DMS114 treated with DMSO at 0.1 percent for 48 hours (cell line): ENCODE results near the gene AOPEP.

Source experiments
- DNase-seq: peaks from one replicate; lab custom pipeline; 2025; ENCODE audit not compliant: unreplicated experiment; lab: John Stamatoyannopoulos, UW

AOPEP gene

DNA sequence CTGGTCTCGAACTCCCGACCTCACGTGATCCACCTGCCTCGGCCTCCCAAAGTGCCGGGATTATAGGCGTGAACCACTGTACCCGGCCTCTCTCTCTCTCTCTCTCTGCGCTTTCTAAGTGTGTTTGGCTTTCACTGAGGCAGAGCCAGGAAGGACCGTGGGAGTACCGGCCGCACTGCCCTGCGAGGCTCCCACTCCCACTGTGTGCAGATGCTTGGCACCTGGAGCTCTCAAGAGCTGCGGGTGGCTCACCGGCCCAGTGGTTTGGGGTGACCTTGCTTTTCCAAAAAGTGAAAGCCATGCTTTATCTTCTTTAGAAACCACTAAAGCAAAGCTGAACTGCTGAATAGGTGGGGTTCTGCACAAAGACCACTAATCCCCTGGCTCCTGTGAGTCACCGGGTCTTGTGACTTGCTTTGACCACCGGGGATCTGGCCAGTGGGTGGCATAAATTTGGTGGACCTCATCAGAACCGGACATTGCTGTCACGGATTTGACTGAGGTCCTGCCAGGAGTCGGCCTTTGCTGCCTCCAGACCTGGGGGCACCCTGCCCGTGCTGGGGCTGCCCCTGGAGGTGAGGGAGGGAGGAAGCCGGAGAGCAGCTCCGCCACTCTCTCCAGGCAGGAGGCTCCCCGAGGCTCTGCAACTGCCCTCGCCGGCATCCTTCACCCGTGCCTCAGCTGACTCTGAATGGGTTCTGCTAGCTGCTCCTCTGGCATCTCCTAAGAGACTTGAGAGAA is 362.1 kb downstream of the AOPEP start:
- DNase-seq, result no peak

DNA sequence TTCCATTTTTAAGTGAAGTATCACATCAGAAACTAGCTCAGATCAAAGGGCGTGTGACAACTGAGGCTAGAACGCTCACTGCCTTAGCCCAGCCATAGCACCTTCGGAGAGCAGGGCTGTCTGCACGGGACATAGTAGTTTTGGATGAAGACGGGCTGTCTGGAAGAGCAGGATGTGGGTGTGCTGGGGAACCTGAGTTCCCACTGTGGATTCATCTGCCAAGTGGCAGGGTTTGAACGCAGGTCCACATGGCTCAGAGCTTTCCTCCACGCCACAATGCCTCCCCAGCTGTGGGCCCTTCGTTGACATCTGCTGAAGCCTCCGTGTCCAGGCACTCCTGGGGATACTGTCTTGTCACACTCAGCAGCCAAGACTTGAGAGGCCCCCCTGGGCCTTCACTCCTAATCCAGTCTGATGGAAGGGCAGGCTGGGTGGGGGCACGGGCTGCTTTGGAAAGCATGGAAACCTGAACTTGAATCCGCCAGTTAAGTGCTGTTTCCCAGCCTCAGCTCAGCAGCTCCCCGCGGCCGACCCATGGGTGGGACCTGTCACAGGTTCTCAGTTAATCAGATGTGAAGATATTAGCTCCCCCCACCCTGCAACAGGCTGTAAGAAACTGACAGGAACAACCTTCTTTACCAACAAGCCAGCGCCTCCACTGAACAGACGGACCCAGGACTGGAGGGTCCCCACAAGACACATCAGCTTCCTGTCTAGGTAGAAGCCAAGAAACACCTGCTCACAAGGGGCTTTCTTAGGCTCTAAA is 362.9 kb downstream of the AOPEP start:
- DNase-seq, result no peak

DNA sequence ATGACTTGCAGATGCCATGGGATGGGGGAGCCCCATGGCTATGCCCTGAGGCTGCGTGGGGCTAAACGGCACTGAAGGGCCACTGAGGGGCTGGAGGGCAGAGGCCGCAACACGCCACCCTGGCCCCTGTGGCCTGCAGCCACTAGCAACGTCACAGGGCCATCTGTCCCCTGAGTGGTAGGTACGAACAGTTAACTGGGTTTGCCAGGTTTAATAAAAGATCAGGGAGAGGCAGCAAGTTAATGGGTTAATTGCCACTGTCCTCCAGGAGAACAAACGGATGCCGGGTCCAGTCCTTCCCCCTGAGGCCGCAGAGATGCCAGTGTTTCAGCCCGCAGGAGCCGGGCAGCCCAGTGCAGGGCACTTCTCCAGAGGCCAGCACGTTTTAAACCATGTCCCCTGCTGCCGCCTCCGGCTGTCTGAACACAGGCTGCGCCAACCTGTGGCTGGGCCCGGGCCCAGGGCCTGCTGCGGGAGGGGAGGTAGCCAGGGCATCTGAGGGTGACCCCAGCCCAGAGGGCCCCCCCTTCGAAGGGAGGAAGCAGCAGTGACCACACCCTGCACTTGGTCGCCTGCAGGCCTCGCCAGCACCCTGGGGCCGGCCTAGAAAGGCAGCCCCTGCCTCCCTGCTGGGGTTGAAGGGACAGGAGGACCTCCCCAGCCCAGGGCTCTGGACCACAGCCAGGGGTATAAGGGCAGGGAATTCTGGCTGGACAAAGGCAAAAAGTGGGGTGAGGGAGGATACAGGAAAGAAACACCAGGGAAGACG is 363.7 kb downstream of the AOPEP start:
- no peak for DNase-seq

DNA sequence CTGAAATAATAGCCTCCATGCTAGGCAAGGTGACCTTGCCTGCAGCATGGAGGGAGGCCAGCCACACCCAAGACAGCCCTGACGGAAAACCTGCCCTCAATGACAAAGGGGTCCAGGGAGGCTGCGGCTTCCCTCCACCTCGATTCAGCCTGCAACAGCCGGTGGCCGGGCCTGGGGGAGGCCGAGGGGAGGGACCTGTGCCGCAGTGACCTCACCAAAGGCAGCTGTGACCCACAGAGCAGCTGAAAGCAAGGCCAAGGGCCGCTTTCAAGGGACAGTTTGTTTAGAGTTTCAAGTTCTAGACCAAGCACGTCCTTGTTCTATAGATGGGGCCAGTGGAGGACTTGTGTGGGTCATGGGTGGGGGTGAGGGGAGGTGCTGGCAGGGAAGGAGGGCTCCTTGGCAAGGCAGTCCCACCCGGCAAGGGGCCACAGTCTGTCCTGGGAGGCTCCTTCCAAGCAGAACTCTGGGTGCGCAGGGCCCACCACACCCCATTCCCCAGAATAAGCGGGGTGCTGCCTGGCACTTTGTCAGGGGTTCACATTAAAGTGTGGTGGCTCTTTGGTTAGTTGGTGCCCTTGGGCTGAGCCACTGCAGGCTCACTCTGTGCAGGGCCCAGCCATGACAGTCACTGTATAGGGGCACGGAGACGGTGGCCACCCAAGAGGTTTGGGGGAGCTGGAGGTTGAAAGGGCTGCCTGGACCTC is 364.5 kb downstream of the AOPEP start:
- DNase-seq, result no peak

DNA sequence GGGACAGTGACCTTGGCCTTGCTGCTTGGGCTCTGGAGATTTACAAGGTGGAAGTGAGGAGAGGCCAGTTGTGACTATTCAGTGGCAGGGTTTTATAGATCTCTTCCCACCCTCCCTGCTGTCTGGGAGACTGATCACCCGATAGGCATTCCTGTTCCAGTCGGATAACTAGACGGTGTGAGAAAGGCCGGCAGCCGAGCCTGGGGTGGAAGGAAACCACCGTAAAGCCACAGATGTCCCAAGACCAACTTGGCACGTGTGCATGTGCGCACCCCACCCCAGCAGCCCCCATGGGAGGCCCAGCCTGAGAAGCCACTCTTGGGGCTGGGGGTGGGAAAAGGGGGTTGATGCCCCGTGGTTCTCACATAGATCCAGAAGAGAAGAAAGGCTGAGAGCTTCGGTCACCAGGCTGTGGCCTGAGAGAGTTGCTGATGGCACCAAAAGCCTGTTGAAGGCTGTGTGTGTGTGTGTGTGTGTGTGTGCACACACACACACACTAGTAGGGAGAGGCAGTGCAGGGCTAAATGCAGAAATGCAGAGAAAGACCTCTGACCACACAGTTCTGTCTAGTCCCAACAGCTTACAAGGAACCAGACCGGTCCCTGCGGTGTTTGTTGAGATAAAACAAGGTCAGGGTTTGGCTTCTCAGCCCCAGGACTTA is 365.2 kb downstream of the AOPEP start:
- no peak for DNase-seq

DNA sequence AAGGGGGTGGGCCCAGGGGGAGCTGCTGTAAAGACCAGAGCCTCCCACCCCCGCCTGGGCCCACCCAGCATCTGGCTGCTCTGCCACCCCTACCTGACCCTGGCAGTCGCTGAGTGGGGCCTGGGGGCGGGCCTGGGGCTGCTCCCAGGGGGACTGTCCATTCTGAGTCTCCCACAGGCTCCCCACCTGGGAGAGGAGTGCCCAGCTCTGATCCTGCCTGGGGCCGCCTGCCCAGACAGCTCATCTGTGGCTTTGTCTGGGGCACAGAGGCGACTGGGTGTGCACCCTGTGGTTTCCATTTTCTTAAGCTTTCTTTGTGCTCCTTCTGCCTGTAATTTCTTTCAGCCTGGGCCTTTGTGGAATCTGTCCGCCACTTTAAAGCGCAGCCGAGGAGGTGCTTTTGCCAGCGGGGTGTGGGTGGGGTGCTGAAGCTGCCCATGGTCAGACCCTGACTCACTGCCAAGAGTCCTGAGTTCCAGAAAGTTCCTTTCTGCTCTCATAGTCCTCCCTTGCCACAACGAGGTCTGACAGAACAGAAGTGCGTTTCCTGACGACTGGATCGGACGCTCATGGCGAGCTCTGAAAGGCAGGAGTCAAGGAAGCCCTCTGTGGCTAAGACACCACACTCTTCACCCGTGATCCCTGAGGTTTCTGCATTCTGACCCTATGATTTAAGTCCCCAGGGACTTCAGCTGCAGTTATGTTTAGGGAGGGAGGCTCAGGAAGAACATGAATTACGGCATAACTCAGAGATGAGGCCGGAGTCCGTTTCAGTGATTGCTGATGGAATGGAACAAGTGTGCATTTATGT is 366.0 kb downstream of the AOPEP start:
- DNase-seq, result no peak

DNA sequence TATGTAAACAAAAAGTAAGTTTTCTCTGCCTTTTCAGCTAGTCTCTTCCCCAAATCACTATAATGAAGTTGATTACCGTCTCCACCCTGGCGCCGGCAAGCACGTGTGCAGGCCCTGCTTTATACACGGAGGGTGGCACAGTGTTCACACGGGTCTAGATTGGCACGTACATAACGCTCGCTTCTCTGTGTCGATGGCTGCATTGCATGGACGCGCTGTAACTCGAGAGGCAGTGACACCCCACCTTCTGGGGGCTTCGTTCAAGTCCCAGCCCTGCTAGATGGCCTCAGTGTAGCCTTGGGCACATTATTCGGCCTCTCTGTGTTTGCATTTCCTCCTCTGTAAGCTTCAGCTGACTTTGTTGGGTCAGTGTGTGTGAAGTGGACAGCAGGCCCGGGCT is 367.1 kb downstream of the AOPEP start:
- DNase-seq, result no peak

DNA sequence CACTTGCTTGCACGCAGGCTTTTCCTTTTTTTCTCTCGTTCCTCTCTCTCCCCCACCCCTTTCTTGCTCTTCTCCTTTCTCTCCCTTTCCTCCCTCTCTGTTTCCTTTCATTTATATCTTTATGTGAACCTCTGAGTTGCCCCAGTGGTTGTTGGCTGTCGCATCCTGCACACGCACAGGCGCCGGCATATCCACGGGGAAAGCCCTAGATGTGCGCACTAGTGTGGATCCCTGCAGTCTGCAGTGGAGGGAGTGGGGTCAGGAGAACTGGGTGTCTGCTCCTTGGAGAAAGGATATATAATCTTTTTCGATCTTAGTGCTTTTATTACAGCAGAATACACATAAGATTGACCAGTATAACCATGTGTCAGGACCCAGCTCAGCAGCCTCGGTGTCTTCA is 367.5 kb downstream of the AOPEP start:
- no peak for DNase-seq

DNA sequence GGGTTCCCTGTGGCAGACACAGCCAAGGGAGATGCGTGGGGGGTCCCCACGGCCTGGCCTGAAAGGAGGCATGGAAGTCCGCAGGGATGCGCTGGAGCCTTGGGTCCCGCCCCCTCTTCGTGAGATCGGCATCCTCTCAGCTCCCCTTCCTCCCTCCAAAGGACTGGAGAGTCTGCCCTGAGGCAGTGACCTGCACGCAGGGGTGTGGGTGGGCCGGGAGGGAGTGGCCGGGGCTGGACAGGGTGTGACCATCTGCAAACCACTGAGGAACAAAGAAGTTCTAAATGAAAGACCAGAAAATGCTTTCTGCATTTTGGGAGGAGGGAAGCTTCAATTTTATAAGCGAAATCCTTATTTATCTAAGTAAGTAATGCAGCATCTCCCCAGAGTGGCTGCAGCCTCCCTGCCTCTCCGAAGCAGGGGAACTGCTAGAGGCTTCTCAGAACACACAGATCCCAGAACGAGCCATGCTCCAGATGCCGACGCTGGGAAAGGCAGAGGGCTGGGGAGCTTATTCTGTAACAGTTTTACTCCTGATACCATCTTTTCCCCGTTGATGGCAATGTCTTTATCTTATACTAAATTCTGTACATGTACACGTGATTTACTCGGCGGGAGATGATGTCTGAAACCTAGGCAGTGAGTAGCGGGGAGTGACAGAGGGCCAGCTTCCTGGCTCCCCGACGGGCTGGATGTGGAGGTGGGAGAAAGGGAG is 369.3 kb downstream of the AOPEP start:
- DNase-seq, result no peak

DNA sequence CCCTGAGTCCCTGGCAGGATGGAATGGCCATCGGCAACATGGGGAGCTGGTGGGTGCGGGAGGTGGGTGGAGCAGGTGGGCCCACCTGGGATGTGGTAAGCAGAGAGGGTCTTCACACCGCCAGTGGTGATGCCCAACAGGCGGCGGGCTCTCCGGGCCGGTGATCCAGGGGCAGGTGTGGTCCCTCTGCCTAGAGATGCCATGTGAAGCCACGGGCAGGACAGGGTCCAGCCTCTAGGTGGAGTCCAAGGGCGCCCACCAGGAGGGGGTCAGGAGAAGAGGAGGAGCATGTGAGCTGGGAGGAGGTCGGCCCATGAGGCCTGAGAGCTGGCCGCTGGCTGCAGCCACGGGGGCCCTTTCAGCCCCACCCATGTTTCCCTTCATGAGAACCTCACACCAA is 369.9 kb downstream of the AOPEP start:
- no peak for DNase-seq

DNA sequence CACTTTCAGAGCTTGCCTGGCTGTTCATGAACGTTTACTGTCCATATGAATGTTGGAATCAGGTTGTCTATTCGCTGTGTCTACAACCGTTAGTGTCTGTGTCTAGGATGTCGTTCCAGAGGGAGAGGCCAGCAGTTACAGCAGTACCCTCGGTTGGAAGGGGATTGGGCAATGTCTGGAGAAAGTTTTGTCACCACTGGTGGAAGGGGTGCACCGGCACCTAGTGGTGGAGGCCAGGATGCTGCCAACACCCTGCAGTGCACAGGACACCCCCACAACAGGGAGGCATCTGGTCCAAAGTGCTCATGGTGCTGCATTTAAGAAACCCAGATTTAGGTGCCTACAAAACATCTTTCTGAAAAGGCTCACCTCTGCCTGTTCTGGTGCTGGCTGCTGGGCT is 370.3 kb downstream of the AOPEP start:
- DNase-seq, result no peak

DNA sequence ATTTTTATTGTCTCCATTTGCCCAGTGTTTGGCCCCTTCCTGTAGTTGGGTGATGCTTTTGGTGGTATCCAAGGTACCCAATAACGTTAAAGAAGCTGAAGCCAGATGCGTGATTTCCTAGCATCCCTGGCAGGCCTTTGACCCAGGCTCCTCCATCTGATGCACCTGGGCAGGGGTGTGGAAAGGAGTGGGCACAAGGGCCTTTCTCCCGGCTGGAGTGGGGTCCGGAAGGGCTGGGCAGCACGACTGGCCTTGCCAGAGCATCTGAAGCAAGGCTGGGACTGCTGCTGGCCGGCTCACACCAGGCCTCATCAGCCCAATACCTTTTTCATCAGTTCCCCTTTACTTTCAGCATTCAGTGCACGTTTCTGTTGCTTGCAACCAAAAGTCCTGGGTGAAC is 370.8 kb downstream of the AOPEP start:
- no peak for DNase-seq

DNA sequence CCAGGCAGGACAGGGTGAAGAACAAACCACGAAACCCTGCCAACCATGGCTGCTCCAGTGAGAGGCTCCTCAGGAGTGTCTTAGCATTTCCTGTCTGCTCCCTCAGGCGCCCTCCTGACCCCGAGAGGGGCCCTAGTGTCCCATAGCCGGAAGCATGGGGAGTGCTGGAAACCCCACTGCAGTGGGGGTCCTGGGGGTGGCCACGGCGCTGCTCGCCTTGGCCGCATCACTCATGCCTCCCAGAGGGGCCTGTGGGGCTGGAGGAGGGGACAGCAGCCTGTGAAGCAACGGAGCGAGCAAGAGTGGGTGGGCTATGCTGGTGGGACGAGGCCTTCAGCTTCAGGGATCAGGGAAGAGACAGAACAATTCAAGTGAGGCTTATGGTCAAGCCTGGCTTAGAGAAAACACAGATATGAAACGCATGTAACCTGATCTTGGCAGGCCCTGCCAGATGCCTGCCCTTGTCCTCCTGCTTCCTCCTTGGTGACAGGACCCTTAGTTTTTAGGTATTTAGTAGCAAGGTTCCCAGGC is 372.0 kb downstream of the AOPEP start:
- DNase-seq, result no peak

DNA sequence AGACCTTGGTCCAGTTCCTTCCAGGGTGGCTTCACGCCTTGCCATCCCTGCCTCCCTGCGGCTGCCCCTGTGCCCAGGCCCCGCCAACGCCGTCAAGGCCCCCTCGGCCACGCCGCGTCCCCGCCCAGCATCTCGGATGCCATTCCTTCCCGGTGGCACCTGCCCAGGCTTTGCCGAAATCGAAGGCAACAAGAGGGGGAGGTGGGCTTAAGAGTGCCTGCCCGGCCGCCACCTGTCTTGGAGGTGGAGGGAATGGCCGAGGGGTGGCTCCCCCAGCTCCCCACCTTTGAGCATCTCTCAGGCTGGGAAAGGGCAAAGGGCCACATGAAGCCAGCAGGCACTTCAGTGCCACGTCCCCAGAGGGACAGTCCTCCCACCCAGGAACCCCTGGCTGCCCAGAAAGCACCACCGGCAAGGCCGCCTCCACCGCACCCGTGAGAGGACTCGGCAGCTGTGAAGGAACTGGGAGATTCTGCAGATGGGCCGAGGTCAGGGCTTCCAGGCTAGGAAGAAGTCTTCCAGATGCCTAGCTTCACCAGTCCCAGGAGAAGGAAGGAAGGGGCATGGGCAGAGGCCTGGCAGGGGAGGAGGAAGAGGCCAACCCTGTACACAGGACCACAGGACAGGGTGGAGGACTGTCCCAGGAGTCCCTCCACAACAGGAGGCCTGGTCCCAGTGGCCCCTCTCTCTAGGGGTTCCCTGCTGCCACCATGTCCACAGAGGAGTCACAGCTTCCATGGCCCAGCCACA is 373.0 kb downstream of the AOPEP start:
- DNase-seq, result no peak

DNA sequence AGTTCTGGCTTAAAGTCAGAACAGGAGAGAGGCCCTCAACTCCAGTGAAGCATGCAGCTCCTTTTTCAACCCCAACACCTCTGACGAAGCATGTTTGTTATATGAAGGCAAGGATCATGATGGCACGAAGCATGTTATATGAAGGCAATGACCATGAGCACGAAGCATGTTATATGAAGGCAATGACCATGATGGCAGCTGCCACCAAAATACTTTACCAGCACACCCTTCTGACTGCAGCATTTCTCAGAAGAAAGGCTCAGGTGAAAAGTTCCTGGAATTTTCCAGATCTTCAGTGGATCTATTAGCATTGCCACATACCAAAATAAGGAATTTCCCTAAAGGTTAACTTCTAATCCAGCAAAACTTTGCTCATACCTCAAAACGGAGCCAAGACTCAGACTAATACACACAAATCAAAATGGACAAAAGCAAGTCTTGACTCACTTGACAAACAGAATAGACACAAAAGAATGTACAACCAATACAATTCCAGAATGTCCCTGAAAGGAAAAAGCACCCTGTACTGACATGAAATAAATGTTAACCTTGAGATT is 373.6 kb downstream of the AOPEP start:
- DNase-seq, result no peak

DNA sequence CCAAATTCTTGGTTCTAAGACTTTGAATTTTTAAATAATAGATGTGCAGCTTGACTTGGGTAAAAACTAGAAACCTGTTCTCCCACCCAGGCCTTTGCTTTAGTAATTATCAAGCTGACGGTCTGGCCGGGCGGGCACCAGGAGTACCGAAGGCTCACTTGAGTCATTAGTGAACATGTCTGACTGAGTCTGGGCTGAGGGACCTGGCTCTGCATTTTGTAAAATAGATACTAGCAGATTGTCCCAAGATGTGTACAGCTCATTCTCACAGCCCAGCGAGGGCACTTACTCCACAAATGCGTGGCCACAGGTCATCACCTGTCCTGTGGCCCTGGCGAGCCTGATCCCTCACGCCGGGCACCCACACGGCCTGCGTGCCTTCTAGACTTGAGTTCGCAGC is 374.8 kb downstream of the AOPEP start:
- no peak for DNase-seq

DNA sequence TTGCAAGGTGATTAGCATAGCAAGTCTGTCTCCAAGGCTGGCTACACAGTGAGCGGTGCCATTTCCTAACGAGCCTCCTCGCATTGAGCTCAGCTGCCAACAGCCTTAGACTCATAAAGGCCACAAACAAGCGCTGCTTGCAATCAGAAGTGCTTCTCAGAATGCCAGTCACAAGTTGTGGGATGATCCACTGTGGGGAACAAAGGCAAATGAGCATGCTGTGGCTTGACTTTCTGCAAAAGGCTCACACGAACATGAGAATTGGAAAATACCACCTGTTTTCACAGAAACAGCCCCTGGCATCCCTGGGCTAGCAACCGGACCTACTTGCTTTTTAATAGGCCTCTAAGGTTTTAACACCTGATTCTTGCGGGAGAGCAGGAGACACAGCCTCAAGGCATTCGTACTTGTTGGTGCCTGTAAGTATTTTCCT is 375.5 kb downstream of the AOPEP start:
- no peak for DNase-seq

DNA sequence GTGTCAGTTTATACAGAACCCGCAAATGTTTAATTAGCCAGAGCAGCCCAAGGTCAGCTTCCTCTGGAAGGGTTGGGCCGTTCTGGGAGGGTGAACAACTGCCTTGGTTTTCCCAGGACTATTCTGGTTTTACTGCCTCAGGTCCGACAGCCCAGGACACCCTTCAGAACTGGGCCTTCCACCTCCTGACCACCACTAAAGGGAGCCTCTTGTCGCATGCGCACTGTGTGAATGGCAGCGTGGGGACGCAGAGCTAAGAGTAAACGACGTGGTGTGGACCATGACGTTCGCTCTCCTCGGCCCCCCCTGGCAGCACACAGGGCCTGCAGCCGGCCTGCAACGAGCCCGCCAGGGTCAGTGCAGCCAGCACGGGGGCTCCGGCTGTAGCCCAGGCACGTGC is 376.1 kb downstream of the AOPEP start:
- no peak for DNase-seq
